Hematopoietic multipotent progenitor cell treated with erythropoietin and hydrocortisone succinate and interleukin-3 and kit ligand, for 15 days (in vitro differentiated cells): Measurements from ENCODE around the gene KDM2B.

Experiments used
- DNase-seq: peaks from one replicate; pipeline ENCODE4 v3.0.0-alpha.2; 2015; ENCODE audit warnings: low spot score

The KDM2B gene

DNA sequence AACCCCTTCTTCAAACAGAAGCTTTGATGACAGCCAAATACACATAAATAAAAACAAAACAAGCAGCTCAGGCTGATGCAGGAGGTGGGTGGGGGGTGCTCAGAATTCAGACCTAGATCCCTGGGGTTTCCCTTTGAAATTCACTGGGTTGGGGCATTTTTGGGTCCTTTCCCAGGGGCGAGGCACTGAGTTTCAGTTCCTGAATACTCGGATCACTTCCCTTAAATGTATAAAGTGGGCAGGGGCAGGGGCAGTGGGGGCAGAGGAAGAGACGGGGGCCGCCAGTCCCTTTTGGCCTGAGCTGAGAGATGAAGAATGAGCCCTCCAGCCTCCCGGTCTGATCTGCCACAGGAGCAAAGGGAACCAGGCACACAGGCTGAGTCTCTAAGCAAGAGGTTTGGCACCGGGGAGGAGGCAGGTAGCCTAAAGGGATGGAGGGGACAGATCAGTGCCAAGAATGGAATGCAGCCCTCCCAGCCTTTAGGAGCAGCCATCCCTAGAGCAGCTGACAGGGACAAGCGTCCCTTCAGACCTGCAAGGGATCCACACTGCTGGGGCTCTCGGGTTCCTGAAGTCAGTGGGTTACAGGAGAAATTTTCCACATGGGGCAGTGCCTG lies 20.3 kb downstream of the KDM2B start:
- DNase-seq: no peak

DNA sequence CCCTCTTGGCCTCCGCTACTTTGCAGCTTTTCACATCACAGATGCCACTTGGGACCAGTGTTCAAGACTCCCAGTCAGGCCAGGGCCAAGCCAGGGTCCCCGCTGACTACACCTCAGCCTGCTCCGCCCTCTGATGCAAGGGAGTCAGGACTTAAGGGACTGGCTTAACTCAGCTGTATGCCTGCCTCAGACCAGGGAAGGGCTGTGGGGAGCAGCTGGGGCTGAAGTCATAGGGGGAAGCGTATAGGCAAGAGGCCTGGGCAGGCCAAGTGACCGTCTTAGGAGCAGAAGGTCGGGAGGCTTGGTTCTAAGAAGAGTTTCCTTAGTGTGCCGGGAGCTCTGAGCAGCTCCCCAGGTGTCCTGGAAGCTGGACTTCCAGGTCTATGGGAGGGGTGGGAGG lies 21.9 kb downstream of the KDM2B start:
- DNase-seq: no peak

DNA sequence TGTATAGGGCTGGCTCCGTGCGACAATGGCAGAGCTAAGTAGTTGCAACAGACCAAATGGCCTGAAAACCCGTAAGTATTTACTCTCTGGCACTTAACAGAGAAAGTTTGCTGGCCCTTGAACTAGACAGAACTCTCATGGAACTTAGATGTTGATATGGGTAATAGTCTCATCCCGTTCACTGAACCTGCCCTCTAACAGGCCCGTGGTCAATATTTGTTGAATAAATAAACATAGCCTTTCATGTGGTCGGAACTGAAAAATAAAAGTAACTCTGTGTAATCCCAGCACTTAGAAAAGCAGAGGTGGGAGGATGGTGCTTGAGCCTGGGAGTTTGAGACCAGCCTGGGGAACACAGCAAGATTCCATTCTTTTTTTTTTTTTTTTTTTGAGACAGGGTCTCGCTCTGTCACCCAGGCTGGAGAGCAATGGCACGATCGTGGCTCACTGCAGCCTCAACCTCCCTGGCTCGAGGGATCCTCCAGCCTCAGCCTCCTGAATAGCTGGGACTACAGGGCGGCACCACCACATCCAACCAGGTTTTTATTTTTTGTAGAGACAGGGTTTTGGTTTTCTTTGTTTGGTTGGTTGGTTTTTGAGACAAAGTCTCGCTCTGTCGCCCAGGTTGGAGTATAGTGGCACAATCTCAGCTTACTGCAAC lies 29.7 kb downstream of the KDM2B start:
- no peak for DNase-seq

DNA sequence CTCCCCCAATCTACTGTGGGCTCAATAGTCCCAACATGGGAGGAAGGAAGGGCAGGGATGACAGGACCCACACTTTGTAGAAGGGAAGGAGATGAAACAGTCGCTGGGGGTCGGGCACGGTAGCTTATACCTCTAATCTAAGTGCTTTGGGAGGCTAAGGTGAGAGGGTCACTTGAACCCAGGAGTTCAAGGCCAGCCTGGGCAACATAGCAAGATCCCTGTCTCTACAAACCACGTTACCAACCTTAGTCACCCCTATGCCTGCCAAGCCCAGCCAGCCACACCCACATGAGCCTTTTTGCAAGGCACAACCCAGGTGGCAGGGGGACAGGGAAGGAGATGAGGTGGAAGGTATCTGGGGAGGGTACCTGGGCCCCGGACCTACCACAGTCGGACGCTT lies 31.7 kb downstream of the KDM2B start:
- DNase-seq: no peak

DNA sequence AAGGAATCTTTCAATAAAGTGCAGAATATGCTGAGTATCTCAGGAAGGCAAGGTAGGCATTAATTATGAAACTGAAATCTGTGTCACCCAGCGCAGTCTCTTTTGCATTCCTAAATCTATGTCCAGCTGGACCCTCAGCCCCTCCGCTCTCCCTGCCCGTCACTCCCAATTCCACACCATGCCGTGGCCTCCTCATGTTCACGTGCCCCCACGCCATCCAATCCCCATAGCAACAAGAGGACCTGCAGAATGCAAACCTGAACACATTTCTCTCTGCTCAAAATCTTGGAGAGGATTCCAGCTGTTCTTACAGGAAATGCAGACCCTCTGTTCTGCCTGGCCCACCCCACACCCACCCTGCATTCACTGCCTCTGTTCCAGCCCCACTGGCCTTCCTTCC lies 35.3 kb downstream of the KDM2B start:
- no peak for DNase-seq

DNA sequence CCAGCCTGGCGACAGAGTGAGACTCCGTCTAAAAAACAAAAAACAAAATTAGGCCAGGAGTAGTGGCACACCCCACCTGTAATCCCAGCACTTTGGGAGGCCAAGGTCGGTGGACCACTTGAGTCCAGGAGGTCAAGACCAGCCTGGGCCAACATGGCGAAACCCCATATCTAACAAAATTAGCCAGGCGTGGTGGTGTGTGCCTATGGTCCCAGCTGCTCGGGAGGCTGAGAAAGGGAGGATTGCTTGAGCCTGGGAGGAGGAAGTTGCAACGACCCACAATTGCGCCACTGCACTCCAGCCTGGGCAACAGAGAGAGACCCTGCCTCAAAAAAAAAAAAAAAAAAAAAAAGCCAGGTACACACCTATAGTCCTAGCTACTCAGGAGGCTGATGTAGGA lies 37.0 kb downstream of the KDM2B start:
- DNase-seq: no peak

DNA sequence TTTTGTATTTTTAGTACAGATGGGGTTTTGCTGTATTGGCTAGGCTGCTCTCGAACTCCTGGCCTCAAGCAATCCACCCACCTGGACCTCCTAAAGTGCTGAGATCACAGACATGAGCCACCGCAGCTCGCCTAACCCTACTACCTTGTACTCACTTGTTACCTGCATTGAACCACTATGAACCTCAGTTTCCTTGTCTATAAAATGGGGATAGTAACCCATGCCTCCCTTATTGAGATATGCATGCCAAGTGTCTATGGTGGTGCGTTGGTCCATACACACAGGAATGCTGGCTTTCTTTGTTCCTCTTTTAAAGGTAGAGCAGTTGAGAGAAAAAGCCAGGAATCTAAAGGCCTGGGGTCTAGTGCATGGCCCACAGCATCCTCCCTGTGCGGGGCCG lies 40.9 kb downstream of the KDM2B start:
- no peak for DNase-seq

DNA sequence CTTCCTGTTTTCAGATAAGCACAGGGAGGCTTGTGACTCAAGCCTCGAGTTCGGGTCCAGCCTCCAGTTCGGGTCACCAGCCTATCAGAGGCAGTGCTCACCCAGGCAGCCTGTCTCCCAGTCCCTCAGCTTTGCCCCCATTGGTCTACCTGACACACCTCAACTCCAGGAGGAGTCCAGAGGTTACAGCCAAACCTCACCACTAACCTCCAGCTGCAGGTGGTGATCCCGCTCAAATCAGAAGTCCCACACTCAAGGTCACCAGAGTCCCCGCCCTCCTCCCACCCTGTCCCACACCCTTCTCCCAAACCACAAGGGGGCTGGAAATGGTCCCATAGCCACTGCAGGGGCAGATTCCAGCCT lies 42.1 kb downstream of the KDM2B start:
- DNase-seq: no peak

DNA sequence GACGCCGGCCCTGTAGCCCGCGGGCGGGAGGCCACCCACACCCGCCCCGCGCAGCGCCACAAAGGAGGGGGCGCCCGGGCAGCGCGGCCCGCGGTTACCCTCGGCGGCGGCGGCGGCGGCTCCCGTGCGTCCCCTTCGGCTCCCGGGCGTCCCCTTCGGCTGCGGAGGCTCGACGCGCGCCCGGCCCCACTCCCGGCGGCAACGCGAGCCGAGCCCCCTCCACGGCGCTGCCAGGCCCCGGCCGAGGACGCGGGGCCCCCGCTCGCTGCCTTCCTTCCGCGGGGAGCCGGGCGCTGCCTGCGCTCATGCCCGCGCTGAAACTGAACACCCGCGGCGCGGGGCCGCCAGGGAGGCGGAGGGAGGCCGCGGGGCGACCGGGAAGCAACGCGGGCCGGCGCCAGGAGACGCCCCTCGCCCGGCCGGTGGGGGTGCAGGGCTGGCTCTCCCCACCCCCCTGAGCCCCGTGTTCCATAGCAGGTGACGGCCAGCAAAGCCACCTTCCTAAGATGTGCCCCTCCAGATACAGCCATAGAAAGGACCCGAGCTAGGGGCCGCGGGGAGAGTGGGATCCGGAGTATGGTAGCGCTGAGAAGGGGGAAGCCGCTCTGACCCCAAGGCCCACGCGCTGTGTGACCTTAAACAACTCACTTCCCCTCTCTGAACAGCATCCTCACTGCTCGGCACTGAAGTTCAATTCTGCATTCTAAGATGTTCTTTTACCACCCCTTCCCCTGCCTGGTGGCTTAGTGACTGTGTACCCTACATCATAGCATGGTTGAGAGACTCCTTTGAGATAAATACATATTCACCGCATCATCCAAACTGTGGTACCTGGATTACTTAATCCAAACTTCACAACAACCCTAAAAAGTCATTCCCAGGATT lies 42.8 kb downstream of the KDM2B start:
- DNase-seq: no peak

DNA sequence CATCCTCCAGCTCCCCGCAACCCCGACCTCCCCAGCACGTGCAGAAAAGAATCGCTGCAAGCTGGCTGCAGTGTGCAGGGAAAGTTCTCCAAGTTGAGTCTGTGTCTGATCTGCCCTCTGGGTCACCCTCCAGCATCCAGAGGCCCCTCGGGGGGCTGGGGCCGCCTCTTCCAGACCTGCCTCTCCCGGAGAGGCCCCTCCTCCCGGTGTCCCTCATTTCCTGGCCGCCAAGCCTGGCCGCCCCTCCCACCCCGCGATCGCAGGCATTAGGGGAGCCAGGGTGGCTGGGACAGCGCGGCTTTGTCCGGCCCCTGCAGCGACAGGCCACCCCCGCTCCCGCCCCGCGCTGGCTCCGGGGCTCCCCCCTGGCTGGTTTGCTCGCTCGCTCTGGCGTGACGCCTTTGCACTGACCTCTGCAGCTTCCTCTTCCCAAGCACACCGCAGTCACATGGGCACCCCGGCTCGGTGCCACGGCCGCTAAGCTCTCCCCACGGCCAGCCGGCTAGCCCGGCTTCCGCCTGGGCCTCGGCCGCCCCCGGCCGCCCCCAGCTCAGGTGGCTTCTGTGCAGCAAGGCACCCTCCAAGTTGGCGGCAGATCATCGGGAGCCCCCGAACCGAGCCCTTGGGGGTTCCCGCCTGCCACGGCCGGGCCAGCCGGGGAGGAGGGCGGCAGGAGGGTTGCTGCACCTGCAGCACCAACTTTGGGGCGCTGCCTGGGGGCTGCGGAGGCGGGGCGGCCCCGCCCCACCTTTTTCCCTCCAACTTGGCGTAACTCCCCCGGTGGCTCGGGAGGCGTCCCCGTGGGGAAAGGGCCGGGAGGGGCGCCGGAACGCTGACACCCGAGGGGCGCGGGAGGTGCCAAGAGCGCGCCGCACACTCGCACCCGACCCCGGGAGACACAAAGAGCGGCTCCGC lies 43.7 kb downstream of the KDM2B start:
- no peak for DNase-seq

DNA sequence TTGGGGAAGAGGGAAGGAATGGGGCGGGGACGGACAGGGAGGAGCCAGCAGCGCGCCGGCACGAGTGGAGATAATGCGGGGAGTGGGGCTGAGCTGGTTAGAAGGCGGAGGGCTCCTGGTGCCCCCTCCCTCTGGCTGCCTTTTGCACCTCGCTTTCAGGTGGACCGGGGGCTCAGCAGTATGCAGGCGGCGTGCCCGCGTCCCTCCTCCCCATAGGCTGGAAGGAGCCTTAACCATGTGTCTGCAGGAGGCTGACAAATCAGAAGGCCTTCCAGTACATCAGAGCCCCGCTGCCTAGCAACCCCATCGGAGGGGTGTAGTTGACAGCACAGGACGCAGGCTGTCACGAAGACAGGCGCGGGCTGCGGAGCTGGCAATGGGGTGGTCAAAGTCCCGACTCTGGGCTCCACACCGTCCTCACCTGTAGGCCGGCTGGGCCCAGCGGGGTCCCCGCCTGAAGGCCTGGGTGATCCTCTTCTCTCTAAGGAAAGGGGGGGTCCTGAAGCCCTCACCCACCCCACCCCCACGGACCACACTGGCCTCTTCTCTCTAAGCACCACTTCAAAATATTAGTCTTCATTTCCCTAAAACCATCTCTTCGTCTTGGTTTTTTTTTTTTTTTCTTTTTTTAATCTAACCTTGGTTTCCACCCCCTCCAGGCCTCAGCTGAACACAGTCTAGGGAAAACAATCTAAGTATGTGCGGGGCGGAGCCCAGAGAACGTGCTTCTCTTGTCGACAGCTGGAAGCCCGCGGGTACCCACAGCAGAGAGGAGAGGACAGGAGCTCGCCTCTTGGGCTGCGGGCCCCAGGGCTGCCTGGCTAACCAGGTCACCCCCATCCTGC lies 44.5 kb downstream of the KDM2B start:
- DNase-seq: no peak

DNA sequence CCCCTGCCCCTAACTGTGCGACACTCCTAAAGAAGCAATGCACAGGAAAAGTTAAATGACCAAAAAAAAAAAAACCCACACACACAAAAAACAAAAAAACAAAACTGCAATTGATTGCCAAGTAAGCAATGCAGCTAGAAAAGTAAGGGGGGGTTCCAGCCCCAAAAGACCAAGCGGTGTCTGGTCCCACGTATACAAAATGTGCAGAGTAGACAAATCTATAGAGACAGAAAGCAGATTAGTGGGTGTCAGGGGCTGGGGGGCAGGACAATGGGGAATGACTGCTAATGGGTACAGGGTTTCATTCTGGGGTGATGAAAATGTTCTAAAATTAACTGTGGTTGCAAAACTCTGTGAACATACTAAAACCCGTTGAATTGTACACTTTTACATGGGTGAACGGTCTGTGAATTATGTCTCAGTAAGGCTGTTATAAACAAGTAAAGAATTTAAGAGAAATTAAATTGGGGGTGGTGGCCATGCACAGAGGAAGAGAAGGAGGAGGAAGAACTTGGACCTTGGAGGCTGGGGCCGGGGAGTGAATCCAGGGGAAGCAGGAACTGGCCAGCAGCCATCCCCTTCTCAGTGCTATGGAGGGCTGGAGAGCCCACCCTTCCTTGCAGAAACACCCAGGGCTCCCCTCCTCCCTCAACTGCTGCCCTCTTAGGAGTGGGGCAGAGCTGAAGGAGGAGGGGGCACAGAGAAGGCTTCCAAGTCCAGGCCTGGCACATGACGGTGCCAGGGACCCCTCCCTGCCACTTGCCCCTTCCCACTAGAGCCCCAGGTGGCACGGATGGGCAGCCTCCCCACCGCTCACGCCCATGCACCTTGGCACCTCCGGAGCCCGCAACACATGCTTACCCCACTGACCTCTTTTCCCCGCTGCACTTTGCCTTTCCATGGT lies 45.4 kb downstream of the KDM2B start:
- no peak for DNase-seq

DNA sequence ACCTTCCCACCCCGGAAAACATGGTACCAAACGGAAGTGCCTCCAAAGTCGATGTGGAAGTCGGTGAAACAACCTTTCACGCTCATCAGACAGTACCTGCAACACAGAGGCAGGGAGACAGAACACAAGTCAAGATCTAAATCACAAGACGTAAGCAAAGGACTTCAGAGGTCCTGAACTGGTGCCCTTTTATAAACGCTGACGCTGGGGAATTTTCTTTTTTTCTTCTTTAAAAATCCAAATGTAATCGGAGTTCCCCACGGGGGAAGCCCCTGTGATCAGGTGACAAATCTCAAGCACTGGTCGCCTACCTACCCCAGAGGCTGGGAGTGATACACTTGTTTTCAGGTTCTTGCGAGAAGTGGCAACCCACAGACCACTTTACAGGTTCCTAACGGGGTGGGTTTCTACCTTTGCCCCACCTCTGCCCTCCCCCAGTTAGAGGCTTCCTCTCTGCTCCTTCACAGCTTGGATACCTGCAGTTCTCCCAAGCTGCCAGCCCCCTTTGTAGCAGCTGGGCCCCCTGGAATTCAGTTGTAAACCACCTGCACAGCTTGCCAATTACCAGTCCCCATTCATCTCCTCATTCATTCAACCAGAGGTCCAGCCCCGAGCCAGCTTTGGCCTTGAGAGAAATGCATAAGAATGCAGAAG lies 46.2 kb downstream of the KDM2B start:
- no peak for DNase-seq

DNA sequence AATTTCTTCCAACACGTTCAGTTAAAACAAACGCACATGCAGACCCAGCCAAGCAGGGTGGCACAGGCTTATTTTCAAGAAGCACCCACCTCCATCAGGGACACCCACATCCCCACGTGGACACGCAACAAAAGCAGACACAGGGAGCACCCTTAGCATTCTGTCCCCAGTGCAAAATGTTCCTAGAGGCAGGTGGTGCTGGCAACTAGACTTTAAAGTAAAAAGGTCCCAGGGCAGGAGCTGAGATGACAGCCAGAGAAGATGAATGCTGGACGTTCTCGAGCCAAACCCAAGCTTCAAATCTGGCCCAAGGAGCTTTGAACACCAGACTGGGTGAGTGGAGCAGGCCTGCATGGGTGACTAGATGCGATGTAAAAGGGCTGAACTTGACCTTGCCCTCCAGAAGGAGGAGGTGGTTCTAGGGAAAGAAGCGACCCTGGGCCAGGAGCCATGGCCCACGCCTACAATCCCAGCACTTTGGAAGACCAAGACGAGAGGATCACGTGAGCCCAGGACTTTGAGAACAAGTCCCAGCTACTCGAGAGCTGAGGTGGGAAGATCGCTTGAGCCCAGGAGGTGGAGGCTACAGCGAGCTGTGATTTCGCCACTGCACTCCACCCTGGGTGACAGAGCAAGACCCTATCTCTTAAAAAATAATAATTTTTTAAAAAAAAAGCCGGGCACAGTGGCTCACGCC lies 47.3 kb downstream of the KDM2B start:
- DNase-seq: no peak

DNA sequence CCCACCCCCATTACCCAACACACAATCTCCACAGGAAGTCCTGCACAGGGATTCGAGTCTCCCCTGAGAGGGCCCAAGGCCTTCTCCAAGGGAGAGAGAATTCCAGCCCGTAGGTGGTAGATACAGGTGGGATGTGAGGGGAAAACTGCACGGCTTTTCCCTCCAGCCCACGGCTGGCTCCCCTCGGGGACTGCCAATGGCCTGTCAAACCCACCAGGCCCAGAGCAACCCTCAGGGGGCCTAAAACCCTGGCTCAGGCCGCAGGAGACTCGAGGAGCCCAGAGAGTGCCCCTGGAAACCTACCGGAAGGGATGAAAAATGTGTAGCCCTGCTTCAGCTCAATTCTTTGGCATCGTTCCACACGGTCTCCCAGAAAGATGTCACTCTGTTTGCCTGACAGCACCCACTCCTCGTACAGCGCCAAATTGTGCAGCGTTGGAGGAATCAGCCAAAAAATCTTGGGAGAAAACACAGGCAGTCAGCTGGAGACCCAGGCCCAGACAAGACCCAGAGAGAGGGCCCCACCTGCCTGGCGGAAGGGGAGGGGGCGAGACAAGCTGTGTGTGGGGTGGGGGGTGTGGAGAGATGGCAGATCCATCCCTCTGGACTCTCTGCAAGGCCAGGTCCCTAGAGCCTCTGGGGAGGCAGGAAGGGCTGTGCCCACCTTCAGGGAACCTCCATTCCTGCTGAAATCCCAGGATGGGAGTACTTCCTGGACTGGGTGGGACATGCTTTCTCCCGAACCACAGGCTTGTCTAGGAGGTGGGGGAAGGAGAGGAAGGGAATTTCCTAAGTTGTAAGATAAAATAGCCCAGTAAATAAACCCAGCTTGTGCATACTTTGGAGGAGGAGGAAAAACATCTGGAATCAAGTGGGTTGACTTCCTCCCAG lies 48.1 kb downstream of the KDM2B start:
- DNase-seq: no peak

DNA sequence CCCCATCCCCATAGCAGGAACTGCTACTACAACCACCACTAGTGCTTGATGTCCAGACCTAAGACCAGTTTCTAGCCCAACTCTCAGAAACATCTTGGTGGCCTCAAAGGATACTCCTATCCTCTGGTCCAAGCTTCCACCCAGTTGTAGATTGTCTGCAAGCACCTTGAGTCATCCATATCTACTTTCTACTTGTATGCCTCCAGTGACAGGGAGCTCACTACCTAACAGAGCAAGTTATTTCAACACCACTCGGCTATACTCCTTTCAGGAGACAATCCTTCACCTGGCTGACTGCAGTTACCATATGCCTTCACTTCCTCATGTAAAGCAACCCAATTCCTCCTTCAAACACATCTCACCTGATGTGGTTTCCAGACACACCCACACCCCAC lies 49.5 kb downstream of the KDM2B start:
- DNase-seq: no peak

DNA sequence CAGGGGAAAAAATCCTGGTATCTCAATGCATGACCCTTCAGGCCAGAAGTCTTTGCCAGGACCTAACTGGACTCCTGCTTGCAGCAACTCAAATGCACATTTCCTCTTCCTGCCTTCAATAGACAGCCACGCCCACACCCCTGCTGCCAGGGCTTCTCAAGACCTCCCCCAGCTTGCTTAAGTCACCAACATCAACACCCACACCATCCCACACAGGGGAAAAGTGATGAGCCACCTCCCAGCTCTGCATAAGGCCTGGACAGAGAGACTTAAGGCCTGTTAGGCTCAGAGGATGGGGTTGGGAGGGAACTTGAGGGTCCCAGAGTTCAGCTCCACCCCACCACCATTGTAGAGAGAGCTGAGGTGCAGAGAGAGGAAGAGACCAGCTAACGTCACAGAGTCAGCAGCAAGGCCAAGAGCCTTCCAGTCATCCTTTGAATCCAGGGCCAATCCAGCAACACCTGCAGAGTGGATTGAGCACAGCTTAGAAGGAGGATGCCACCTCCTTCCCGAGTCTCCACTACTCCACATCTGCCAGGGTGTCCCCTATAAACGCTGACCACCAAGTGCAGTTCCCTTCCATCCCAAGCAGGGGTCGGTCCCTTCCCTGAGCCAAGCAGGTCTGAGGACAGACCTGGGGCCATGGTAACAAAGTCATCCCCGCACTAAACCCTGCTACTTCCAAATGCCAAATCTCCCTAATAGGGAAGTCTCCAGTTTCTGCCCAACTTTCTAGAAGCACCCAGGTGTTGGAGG lies 50.0 kb downstream of the KDM2B start:
- DNase-seq: no peak
